DMS153 treated with DMSO at 0.1 percent for 48 hours (cell line): ENCODE data around the gene JAK1.

Source experiments
- DNase-seq: peaks from one replicate; lab custom pipeline; 2025; ENCODE audit not compliant: unreplicated experiment; lab: John Stamatoyannopoulos, UW

Gene JAK1

DNA sequence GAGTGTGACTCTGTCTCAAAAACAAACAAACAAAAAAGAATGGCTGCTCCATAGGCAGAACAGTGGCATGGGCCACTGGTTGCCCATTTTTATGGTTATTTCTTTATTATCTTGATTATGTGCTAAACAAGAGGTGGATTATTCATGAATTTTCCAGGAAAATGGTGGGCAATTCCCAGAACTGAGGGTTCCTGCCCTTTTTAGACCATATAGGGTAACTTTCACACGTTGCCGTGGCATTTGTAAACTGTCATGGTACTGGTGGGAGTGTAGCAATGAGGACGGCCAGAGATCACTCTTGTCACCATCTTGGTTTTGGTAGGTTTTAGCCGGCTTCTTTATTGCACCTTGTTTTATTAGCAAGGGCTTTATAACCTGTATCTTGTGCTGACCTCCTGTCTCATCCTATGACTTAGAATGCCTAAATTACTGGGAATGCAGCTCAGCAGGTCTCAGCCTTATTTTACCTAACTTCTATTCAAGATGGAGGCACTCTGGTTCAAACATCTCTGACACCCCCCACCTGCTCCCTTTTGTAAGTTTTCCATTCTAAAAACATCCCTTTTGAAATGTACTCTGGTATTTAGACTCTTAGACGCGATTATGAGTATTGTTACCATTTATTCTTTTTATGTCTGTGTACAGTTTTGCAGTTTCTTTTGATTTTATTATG, 164.4 kb downstream of the JAK1 start:
- no peak for DNase-seq

DNA sequence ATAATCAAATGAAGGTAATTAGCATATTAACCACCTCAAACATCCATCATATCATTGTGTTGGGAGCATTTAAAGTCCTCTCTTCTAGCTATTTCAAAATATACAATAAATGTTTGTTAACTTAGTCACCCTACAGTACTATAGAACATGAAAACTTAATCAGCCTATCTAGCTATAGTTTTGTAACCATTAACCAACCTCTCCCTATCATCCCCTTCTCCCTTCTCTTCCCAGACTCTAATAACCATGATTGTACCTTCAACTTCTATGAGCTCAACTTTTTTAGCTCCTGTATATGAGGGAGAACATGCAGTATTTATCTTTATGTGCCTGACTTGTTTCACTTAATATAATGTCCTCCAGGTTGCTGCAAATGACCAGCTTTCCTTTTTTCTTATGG, 167.5 kb downstream of the JAK1 start:
- no peak for DNase-seq

GRCh38 chr1:64790832-64791487, 175.4 kb downstream of the JAK1 start:
- DNase-seq = no peak
